ENCODE measurements around the gene PRDM16. TPM values are rescaled to one million over a fixed set of nuclear protein-coding genes. Genes with fewer than 3 reads are reported as not detected.

Gene PRDM16
- total and polyA plus RNA-seq, 2 donors (not counting 1 experiment from before 2014, with no cell fraction given): 0.03 to 0.12 TPM

- Histone ChIP-seq H3K9me3 (ENCODE audit: control extremely low read depth in 1 of 3, control insufficient read depth in 2 of 3, insufficient read depth in 1 of 3, low read length in 2 of 3) (peaks cover 0 to 22% (median 1%) of the 10 kb centered on the region in 3 donors), H3K36me3 (replicated peaks in 1 of 2; ENCODE audit: control extremely low read depth in 1 of 2, control insufficient read depth in 1 of 2, extremely low read depth in 1 of 2, insufficient read depth in 2 of 2, low read length in 1 of 2) (no peaks in the 10 kb centered on the region), H2AFZ (ENCODE audit: insufficient read depth, low read depth, low read length, poor library complexity, severe bottlenecking) (no peak overlapping the region), H3K27ac (ENCODE audit: low read length in 2 of 2) (no peak overlapping the region), H3K79me2 (ENCODE audit: control insufficient read depth, insufficient read depth, low read length) (no peaks in the 10 kb centered on the region), H3K9ac (ENCODE audit: low read length) (no peak overlapping the region), H3K4me2 (replicated peaks; ENCODE audit: low read depth, low read length, poor library complexity, severe bottlenecking) (no peak overlapping the region), H4K20me1 (ENCODE audit: control insufficient read depth, insufficient read depth, low read length, poor library complexity, severe bottlenecking) (no peaks in the 10 kb centered on the region), H3K4me1 (ENCODE audit: control insufficient read depth in 2 of 2, insufficient read depth in 2 of 2, low read length in 2 of 2) (no peaks in the 10 kb centered on the region), H3K27me3 (replicated peaks in 1 of 4; ENCODE audit: control extremely low read depth in 1 of 4, control insufficient read depth in 3 of 4, insufficient read depth in 4 of 4, low read length in 3 of 4) (peaks cover 0 to 19% (median 0%) of the 10 kb centered on the region in 4 experiments), H3K4me3 (ENCODE audit: control extremely low read depth in 1 of 5, extremely low read depth in 1 of 5, insufficient read depth in 1 of 5, low read depth in 2 of 5, low read length in 4 of 5) (no peak overlapping the region)
- Mint-ChIP-seq H3K4me1 (no peaks in the 10 kb centered on the region), H3K4me3 (no peak overlapping the region), H3K27ac (no peak overlapping the region), H3K27me3 (peaks cover 21% of the 10 kb centered on the region), H3K9me3 (ENCODE audit: insufficient read depth) (no peaks in the 10 kb centered on the region)
- WGBS (ENCODE audit: insufficient coverage): 73% methylated on average over 20 of the region's 20 CpGs
- no peak for ATAC-seq (ENCODE audit: low read depth)
- POLR2A ChIA-PET: no interaction called here
- no peak for TF ChIP-seq CTCF (IDR thresholded peaks at IDR 0.05)
- TF ChIP-seq EZH2 (IDR thresholded peaks at IDR 0.05; ENCODE audit: borderline replicate concordance, insufficient read depth, low read depth, low read length, poor library complexity, severe bottlenecking): no peak
- CTCF ChIA-PET: no interaction called here
- DNase-seq: no peak
- intact Hi-C loops (cut with micrococcal nuclease): no loop called here
Measured at GRCh38 chr1:3184666-3185065, 115.7 kb downstream of the PRDM16 start.

GRCh38 chr1:3185896-3186525, 117.0 kb downstream of the PRDM16 start:
- no peak overlapping the region for H3K4me2 ChIP-seq (replicated peaks; ENCODE audit: low read depth, low read length, poor library complexity, severe bottlenecking)
- no peaks in the 10 kb centered on the region for H4K20me1 ChIP-seq (ENCODE audit: control insufficient read depth, insufficient read depth, low read length, poor library complexity, severe bottlenecking)
- ChIA-PET POLR2A (no interaction called here), CTCF (no interaction called here)
- intact Hi-C loops (cut with micrococcal nuclease): no loop called here
- H3K9ac ChIP-seq (ENCODE audit: low read length): no peak overlapping the region
- H3K4me1 Mint-ChIP-seq: no peaks in the 10 kb centered on the region
- no peaks in the 10 kb centered on the region for H3K79me2 ChIP-seq (ENCODE audit: control insufficient read depth, insufficient read depth, low read length)
- no peak overlapping the region for H3K27ac Mint-ChIP-seq
- no peak overlapping the region for H2AFZ ChIP-seq (ENCODE audit: insufficient read depth, low read depth, low read length, poor library complexity, severe bottlenecking)
- TF ChIP-seq CTCF (IDR thresholded peaks at IDR 0.05) (no peak), EZH2 (IDR thresholded peaks at IDR 0.05; ENCODE audit: borderline replicate concordance, insufficient read depth, low read depth, low read length, poor library complexity, severe bottlenecking) (no peak)
- no peak for ATAC-seq (ENCODE audit: low read depth)
- H3K27me3 Mint-ChIP-seq: peaks cover 25% of the 10 kb centered on the region
- H3K27ac ChIP-seq (ENCODE audit: low read length in 2 of 2): no peak overlapping the region
- H3K9me3 ChIP-seq (ENCODE audit: control extremely low read depth in 1 of 3, control insufficient read depth in 2 of 3, insufficient read depth in 1 of 3, low read length in 2 of 3): peaks cover 0 to 21% (median 1%) of the 10 kb centered on the region in 3 donors
- no peak for DNase-seq
- H3K4me3 Mint-ChIP-seq: no peak overlapping the region
- H3K9me3 Mint-ChIP-seq (ENCODE audit: insufficient read depth): no peaks in the 10 kb centered on the region
- peaks cover 0 to 19% (median 0%) of the 10 kb centered on the region in 4 experiments for H3K27me3 ChIP-seq (replicated peaks in 1 of 4; ENCODE audit: control extremely low read depth in 1 of 4, control insufficient read depth in 3 of 4, insufficient read depth in 4 of 4, low read length in 3 of 4)
- no peaks in the 10 kb centered on the region for H3K4me1 ChIP-seq (ENCODE audit: control insufficient read depth in 2 of 2, insufficient read depth in 2 of 2, low read length in 2 of 2)
- H3K36me3 ChIP-seq (replicated peaks in 1 of 2; ENCODE audit: control extremely low read depth in 1 of 2, control insufficient read depth in 1 of 2, extremely low read depth in 1 of 2, insufficient read depth in 2 of 2, low read length in 1 of 2): no peaks in the 10 kb centered on the region
- 95% methylated on average over 29 of the region's 38 CpGs for WGBS (ENCODE audit: insufficient coverage)
- H3K4me3 ChIP-seq (ENCODE audit: control extremely low read depth in 1 of 5, extremely low read depth in 1 of 5, insufficient read depth in 1 of 5, low read depth in 2 of 5, low read length in 4 of 5): no peak overlapping the region
